Fibroblast of skin of abdomen (primary cell): ENCODE measurements around the gene AANAT. TPM values are rescaled to one million over a fixed set of nuclear protein-coding genes. Genes with fewer than 3 reads are reported as not detected.

ENCODE experiments used
- DNase-seq: peaks from one replicate; pipeline ENCODE4 v3.0.0-alpha.2; 2013
- polyA plus RNA-seq, 2 experiments: library from polyadenylated mRNA; unstranded; fragments of 120-200 nt; gene quantifications; one replicate each; pipeline ENCODE4 v1.2.1, GENCODE V29; 2013; ENCODE audit not compliant: insufficient read length in 2 of 2

The AANAT gene
- polyA plus RNA-seq (2013, experiment 1 of 2; ENCODE audit: insufficient read length), result 0.18 TPM
- polyA plus RNA-seq (2013, experiment 2 of 2; ENCODE audit: insufficient read length), result 0.12 TPM

DNA sequence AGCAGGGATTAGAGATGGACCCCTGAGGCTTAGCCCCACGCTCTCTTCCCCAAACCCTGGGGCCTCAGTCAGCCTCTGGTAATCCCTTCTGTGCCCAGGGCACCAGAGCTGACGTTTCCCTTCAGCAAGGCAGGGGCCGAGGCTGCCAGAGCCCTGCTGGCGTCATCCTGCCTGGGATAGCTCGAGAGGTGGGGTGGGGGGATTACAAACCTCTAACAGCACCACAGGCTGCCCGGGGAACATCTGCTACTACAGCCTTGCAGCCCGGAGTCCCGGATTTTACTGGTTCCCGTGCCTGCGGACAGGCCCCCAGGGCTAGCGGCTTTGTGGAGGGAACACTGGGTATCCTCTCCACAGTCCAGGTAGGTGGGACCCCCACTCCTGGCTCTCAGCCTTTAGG is at the start of gene AANAT:
AANAT (plus strand) TSS at position 238 of the 400 bp plus-strand sequence. CDS start 1,144 bp downstream, outside the sequence.
- no peak for DNase-seq

GRCh38 chr17:76419576-76420260 is 47.7 kb upstream of the AANAT start:
- no peak for DNase-seq

GRCh38 chr17:76420356-76421043 is 46.9 kb upstream of the AANAT start:
- DNase-seq, result no peak

- peak; percentile 40 for DNase-seq
These were observed 46.4 kb upstream of the AANAT start for GRCh38 chr17:76421044-76421407.

DNA sequence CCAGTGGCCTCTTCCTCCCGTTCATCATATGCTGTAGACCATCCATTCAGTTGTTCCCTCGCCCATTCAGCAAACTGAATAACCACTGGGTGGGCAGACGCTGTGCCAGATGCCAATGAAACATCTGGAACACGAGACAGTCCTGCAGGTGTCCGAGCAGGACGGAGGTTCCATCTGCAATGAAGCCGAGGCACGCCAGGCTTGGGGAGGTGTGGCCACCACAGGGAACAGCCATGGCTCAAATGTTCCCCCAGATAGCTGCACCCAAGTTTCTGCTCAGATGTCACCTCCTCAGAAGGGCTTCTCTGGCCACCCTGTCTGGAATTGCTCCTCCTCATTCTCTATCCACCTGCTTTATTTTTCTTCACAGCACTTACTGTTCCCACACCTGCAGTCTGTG is 45.0 kb upstream of the AANAT start:
- no peak for DNase-seq

GRCh38 chr17:76422860-76423259 is 44.5 kb upstream of the AANAT start:
- no peak for DNase-seq

DNA sequence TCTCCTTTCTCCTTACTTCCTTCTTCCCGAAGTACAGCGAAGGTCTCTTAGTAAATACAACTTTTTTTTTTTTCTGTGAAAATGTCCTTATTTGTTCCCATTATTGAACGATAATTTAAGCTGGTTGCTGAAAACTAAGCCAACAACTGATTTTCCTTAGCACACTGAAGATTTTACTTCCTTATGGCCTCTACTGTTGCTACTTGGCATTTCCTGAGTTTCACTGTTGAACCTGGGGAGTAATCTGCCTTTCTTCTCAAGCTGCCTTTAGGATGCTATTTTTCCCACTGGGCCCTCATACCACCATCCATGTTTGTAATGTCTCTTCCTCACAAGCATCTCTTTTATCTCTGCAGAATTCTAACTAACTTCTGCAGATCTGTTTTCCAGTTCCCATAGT is 40.5 kb upstream of the AANAT start:
- no peak for DNase-seq

GRCh38 chr17:76427501-76428231 is 39.7 kb upstream of the AANAT start:
- peak; percentile 41 for DNase-seq

DNA sequence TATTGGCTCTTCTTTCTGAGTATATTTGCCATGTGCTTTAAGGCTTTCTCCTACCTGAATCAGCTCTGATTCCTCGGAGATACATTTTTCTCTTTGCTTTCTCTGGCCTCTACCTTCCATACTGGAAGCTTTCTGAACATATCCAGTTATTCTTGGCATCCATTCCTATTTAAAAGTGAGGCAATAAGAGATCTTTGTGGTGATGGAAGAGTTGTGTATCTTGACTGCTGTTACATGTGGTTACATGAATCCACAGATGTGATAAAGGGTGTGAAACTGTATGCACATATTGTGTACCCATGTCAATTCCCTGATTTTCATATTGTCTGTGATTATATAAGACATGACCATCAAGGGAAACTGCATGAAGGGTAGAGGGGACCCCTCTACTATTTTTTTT is 38.9 kb upstream of the AANAT start:
- no peak for DNase-seq

DNA sequence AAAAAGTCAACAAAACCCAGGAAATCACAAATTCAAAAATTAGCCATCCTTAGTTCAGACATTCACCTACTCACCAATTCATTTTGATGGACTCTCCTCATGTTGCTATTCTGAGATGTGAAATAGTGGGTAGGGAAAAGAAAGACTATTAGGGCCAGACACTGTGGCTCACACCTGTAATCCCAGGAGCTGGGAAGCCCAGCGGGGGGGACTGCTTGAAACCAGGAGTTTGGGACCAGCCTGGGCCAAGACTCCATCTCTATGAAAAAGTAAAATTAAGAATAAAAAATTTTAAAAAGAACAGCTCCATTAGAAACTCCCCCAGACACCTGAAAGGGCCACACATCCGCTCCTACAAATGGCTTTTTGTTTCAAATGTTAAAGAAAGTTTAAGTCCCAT is 35.9 kb upstream of the AANAT start:
- DNase-seq, result no peak

GRCh38 chr17:76432004-76432403 is 35.4 kb upstream of the AANAT start:
- DNase-seq, result no peak

DNA sequence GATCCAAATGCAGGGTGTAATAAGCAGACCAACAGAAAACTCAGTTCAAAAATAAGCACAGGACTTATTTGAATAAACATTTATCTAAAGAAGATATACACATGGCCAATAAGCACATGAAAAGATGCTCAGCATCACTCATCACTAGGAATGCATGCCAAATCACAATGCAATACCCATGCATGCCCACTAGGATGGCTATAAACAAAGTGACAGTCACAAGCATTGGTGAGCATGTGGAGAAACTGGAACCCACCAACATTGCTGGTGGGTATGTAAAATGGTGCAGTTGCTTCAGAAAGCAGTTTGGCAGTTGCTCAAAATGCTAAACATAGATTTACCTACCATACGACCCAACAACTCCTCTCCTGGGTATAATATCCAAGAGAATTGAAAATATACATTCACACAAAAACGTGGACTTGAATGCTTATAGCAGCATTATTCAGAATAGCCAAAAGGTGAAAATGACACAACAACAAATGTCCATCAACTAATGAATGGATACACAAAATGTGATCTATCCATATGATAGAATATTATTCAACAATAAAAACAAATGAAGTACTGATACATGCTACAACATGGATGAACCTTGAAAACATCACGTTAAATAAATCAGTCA is 34.6 kb upstream of the AANAT start:
- DNase-seq, result no peak

GRCh38 chr17:76433693-76434092 is 33.7 kb upstream of the AANAT start:
- DNase-seq, result no peak

- DNase-seq, result no peak
These were observed 32.5 kb upstream of the AANAT start for GRCh38 chr17:76434870-76435269.

- DNase-seq, result no peak
These were observed 31.7 kb upstream of the AANAT start for GRCh38 chr17:76435751-76436150.

GRCh38 chr17:76437467-76438402 is 29.7 kb upstream of the AANAT start:
- DNase-seq, result no peak

- DNase-seq, result no peak
These were observed 28.5 kb upstream of the AANAT start for GRCh38 chr17:76438906-76439305.

DNA sequence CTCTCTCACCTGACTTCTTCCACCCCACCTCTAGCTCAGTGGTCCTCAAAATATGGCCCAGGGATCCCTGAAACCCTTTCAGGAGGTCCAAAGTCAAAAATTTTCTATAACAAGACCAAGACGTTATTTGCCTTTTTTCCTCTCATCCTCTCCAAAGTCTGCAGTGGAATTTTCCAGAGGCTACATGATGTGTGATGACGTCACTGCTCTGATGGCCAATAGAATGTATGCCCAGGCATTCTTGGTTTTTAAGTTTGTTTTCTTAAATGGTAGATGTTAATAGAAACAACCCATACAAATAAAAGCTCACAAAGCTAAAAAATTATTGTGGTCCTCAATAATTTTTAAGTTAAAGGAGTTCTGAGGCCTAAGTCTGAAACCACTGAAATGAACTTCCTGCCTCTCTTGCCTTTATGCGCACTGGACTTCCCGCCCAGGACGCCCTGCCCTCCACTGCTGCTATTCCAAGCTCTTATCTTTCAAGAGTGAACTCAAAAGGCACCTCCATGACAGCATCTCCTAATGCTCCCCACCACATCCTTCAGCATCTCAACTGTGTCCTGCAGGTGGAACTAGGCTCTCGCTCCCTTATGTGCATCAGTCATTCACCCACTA is 28.0 kb upstream of the AANAT start:
- no peak for DNase-seq

DNA sequence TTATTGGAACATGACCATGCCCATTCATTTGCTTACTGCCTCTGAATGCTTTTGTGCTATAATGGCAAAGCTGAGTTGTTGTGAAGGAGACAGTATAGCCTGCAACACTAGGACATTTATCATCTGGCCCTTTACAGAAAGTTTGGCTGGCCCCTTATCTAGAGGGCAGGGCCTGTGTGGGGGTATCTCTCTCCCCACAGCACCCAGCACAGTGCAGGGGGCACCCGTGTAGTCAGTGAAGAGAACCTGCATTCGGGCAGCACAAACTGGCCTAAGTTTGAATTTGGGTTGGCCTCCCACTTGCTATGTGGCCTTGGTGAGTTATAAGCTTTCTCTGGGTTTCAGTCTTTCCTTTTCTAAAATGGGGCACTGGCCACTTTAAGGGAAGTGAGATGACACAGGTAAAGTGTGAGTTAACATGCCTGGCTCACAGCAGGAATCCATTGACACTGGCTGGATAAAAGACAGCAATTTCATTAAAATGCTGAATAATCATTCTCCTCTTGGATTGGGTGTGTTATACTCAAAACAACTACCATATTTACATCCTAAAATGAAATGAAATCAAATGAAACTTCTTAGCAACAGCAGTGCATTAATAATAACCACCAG is 26.5 kb upstream of the AANAT start:
- no peak for DNase-seq

DNA sequence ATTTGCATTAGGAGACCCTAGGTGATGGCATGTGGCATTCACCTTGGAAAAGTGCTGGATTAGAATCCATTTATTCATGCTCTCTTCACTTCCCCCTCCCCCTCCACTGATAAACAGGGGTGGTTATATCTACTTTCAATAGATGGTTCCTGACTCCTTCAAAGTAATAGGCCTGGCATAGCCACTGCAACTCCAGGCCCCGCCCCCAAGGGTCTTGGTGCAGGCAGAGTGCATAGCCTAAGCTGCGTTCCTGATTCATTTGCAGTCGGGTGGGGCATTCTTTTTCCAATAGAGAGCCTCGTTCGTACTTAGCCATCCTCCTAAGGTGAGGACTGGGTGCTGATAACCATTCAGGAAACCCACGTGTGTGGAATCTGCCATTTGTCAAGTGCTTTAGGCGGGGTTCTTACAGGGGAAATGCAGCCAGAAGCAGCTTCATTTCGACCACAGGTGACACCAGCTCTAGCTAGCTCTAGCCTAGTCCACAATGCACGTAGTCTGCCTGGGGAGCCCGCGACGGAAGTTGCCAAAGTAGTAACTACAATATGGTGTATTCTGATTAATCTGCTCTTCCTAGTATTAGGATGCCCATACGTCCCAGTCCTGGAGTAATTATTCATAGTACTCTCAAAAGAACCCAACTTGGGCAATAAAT is 25.6 kb upstream of the AANAT start:
- DNase-seq, result no peak
